Measurements from ENCODE around the gene LEMD2. TPM values are rescaled to one million over a fixed set of nuclear protein-coding genes. Genes with fewer than 3 reads are reported as not detected.
A peak's percentile ranks its signal among the peaks of the same experiment; 100 is the strongest.

Gene LEMD2
- total RNA-seq, 2 donors from 2014 or later: 62.0 to 75.8 TPM

GRCh38 chr6:33785778-33786177 lies 3.2 kb downstream of the LEMD2 start:
- peaks cover 27% of the 10 kb centered on the region for H3K4me1 ChIP-seq (ENCODE audit: control insufficient read depth, insufficient read depth, low read length)
- no peaks in the 10 kb centered on the region for H3K9me3 Mint-ChIP-seq

GRCh38 chr6:33784787-33785186 lies 4.1 kb downstream of the LEMD2 start:
- Histone ChIP-seq H3K4me1 (ENCODE audit: control insufficient read depth, insufficient read depth, low read length) (peaks cover 32% of the 10 kb centered on the region), H3K27me3 (ENCODE audit: control insufficient read depth, insufficient read depth, low read length, poor library complexity, severe bottlenecking) (no peaks in the 10 kb centered on the region), H3K9me3 (ENCODE audit: control insufficient read depth, low read length) (no peaks in the 10 kb centered on the region), H3K36me3 (ENCODE audit: control insufficient read depth, insufficient read depth, low read length) (peaks cover 55% of the 10 kb centered on the region), H3K4me3 (ENCODE audit: low read length) (no peak overlapping the region), H3K27ac (ENCODE audit: low read depth, low read length) (peak overlapping the region; percentile 51), H3K9ac (ENCODE audit: extremely low read depth, low read length, poor library complexity, severe bottlenecking) (no peak overlapping the region)
- Mint-ChIP-seq H3K36me3 (ENCODE audit: low read depth) (peaks cover 50% of the 10 kb centered on the region), H3K27ac (peak overlapping the region; percentile 44), H3K9me3 (no peaks in the 10 kb centered on the region), H3K4me1 (peaks cover 63% of the 10 kb centered on the region), H3K27me3 (ENCODE audit: insufficient read depth) (no peaks in the 10 kb centered on the region), H3K4me3 (no peak overlapping the region)
- no peak for DNase-seq
- TF ChIP-seq, protein P1, sequence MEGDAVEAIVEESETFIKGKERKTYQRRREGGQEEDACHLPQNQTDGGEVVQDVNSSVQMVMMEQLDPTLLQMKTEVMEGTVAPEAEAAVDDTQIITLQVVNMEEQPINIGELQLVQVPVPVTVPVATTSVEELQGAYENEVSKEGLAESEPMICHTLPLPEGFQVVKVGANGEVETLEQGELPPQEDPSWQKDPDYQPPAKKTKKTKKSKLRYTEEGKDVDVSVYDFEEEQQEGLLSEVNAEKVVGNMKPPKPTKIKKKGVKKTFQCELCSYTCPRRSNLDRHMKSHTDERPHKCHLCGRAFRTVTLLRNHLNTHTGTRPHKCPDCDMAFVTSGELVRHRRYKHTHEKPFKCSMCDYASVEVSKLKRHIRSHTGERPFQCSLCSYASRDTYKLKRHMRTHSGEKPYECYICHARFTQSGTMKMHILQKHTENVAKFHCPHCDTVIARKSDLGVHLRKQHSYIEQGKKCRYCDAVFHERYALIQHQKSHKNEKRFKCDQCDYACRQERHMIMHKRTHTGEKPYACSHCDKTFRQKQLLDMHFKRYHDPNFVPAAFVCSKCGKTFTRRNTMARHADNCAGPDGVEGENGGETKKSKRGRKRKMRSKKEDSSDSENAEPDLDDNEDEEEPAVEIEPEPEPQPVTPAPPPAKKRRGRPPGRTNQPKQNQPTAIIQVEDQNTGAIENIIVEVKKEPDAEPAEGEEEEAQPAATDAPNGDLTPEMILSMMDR (conservative IDR thresholded peaks at IDR 0.05): no peak
- 81 to 86% methylated on average over 10 to 13 of the region's 13 CpGs for WGBS, 2 experiments (ENCODE audit: insufficient coverage in 1 of 2, insufficient read length in 1 of 2)

More at GRCh38 chr6:33785778-33786177, 3.2 kb downstream of the LEMD2 start:
- Histone ChIP-seq H3K36me3 (ENCODE audit: control insufficient read depth, insufficient read depth, low read length) (peaks cover 46% of the 10 kb centered on the region), H3K27ac (ENCODE audit: low read depth, low read length) (no peak overlapping the region), H3K27me3 (ENCODE audit: control insufficient read depth, insufficient read depth, low read length, poor library complexity, severe bottlenecking) (no peaks in the 10 kb centered on the region), H3K9ac (ENCODE audit: extremely low read depth, low read length, poor library complexity, severe bottlenecking) (no peak overlapping the region), H3K4me3 (ENCODE audit: low read length) (no peak overlapping the region), H3K9me3 (ENCODE audit: control insufficient read depth, low read length) (no peaks in the 10 kb centered on the region)
- WGBS, 2 experiments (ENCODE audit: insufficient coverage in 1 of 2, insufficient read length in 1 of 2): 85 to 89% methylated on average over 1 to 3 of the region's 3 CpGs
- no peak overlapping the region for H3K27ac Mint-ChIP-seq
- H3K27me3 Mint-ChIP-seq (ENCODE audit: insufficient read depth): no peaks in the 10 kb centered on the region
- TF ChIP-seq, protein P1 (conservative IDR thresholded peaks at IDR 0.05): no peak
- H3K36me3 Mint-ChIP-seq (ENCODE audit: low read depth): peaks cover 41% of the 10 kb centered on the region
- H3K4me3 Mint-ChIP-seq: no peak overlapping the region
- DNase-seq: no peak
- H3K4me1 Mint-ChIP-seq: peaks cover 62% of the 10 kb centered on the region

DNA sequence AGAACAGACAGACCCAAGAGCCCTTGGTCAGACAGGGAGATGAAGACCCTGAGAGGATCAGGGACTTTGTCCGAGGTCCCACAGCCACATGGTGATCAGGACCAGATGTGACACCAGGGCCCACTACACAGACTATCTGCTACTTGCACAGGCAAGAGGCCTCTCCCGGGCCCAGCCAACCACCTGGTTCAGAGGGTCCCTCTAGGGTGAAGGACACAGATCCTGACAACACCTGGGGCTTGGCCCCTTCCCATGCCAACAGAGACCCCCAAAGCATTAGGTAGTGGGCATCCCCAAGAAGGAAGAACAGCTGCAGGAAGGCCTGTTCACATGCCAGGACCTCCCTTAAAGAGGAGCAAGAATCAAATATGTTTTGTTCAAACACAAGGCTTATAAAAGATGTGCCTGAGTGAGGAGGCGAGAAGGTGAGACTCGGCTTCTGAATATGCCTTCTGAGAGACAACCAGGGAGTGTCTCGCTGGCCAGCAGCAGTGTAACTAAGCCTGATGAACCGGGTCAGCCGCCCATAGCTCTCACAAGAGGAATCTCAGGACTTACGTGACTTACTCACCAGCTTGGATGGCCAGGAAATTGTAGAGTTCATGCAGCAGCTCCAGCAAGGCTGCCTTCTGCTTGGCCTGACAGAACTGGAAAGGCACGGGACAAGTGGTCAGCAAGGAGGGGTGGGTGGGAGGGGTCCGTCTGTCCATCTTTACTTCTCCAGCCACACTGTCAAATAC lies 5.0 kb downstream of the LEMD2 start:
- H3K4me1 ChIP-seq (ENCODE audit: control insufficient read depth, insufficient read depth, low read length): peaks cover 31% of the 10 kb centered on the region
- no peaks in the 10 kb centered on the region for H3K9me3 Mint-ChIP-seq

More for the DNA sequence above, 5.0 kb downstream of the LEMD2 start:
- TF ChIP-seq, protein P1 (conservative IDR thresholded peaks at IDR 0.05): no peak
- Histone ChIP-seq H3K9ac (ENCODE audit: extremely low read depth, low read length, poor library complexity, severe bottlenecking) (no peak overlapping the region), H3K9me3 (ENCODE audit: control insufficient read depth, low read length) (no peaks in the 10 kb centered on the region), H3K27ac (ENCODE audit: low read depth, low read length) (no peak overlapping the region), H3K4me3 (ENCODE audit: low read length) (no peak overlapping the region), H3K27me3 (ENCODE audit: control insufficient read depth, insufficient read depth, low read length, poor library complexity, severe bottlenecking) (no peaks in the 10 kb centered on the region), H3K36me3 (ENCODE audit: control insufficient read depth, insufficient read depth, low read length) (peaks cover 63% of the 10 kb centered on the region)
- no peak for DNase-seq
- Mint-ChIP-seq H3K36me3 (ENCODE audit: low read depth) (peaks cover 58% of the 10 kb centered on the region), H3K27ac (no peak overlapping the region), H3K4me3 (no peak overlapping the region), H3K4me1 (peaks cover 65% of the 10 kb centered on the region), H3K27me3 (ENCODE audit: insufficient read depth) (no peaks in the 10 kb centered on the region)
- WGBS, 2 experiments (ENCODE audit: insufficient coverage in 1 of 2, insufficient read length in 1 of 2): 96 to 97% methylated on average over 7 to 9 of the region's 10 CpGs
